Large intestine (tissue), 3 donors: ENCODE measurements around the gene OPA3. TPM values are rescaled to one million over a fixed set of nuclear protein-coding genes. Genes with fewer than 3 reads are reported as not detected.
A peak's percentile ranks its signal among the peaks of the same experiment; 100 is the strongest.
"Not testable (repeated sequence)": the region's sequence is repeated elsewhere in the genome, so short reads cannot be mapped to it uniquely, and the experiment has no call there.

Experiments
- DNase-seq, 2 donors: peaks; one replicate each; pipeline versions ENCODE4 v3.0.0 to v3.0.0-alpha.2; 2013
- H3K27ac ChIP-seq: one replicate; pipeline ENCODE4 v1.5.1; 2013; ENCODE audit warnings: low read length
- H3K27me3 ChIP-seq: 2 replicates; pipeline ENCODE4 v1.6.1; 2013; ENCODE audit warnings: low read length; ENCODE audit not compliant: control insufficient read depth, insufficient read depth
- H3K36me3 ChIP-seq: 2 replicates; pipeline ENCODE4 v1.6.1; 2013; ENCODE audit warnings: low read length; ENCODE audit not compliant: control insufficient read depth, insufficient read depth
- H3K4me1 ChIP-seq: one replicate; pipeline ENCODE4 v1.6.1; 2013; ENCODE audit warnings: low read length; ENCODE audit not compliant: control insufficient read depth, insufficient read depth
- H3K4me3 ChIP-seq: one replicate; pipeline ENCODE4 v1.5.1; 2013; ENCODE audit warnings: low read length
- H3K9me3 ChIP-seq: one replicate; pipeline ENCODE4 v1.6.1; 2013; ENCODE audit warnings: mild to moderate bottlenecking, low read depth, low read length, moderate library complexity; ENCODE audit not compliant: control insufficient read depth
- WGBS: methylation state at CpG from one replicate; pipeline ENCODE4 v1.1.5; 2013; ENCODE audit warnings: low lambda C conversion rate; ENCODE audit not compliant: insufficient coverage; 5-methylcytosine and 5-hydroxymethylcytosine counted together
- polyA plus RNA-seq: library from polyadenylated mRNA; unstranded; fragments of 120-200 nt; gene quantifications from one replicate; pipeline ENCODE4 v1.2.1, GENCODE V29; 2013

OPA3 gene
- polyA plus RNA-seq, 1 donor: 8.7 TPM

DNA sequence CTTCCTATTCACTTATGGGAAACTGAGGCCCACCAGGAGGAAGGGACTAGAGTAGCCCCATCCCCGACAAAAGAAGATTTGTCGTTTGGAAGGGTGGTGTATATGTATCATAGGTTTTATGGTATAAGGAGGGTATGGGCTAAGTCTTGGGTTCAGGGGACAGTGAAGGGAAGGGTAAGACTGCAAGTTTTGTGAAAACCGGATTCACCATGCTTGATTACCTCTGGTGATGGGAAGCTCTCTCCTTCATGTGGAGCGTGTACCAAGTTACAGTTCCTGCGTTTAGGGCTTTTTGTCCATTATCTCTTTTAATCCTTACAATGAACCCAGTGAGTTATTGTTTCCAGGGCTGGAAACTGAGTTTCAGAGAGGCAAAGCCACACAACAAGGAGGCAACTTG, 73.5 kb downstream of the OPA3 start:
- no peak for DNase-seq
- H3K4me3 ChIP-seq: no peak overlapping the region
- H3K9me3 ChIP-seq: no peaks in the 10 kb centered on the region
- H3K4me1 ChIP-seq: peaks cover 31% of the 10 kb centered on the region
- 100% methylated on average over 2 of the region's 5 CpGs for WGBS
- peaks cover 12% of the 10 kb centered on the region for H3K36me3 ChIP-seq
- no peak overlapping the region for H3K27ac ChIP-seq
- no peaks in the 10 kb centered on the region for H3K27me3 ChIP-seq

DNA sequence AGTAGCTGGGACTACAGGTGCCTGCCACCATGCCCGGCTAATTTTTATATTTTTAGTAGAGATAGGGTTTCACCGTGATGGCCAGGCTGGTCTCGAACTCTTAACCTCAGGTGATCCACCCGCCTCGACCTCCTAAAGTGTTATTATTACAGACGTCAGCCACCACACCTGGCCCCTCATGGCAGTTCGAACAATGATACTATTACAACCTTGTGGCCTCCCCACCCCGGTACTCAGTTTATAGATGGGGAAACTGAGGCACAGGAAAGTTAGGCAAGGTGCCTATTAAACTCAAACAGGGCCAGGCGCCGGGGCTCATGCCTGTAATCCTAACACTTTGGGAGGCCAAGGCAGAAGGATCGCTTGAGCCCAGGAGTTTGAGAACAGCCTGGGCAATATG, 74.2 kb downstream of the OPA3 start:
- H3K36me3 ChIP-seq, H3K27me3 ChIP-seq, H3K27ac ChIP-seq, DNase-seq, H3K4me3 ChIP-seq, H3K9me3 ChIP-seq: not testable (repeated sequence)
- WGBS: no CpG with 5 or more reads among the region's 11 CpGs
- peaks cover 30% of the 10 kb centered on the region for H3K4me1 ChIP-seq

DNA sequence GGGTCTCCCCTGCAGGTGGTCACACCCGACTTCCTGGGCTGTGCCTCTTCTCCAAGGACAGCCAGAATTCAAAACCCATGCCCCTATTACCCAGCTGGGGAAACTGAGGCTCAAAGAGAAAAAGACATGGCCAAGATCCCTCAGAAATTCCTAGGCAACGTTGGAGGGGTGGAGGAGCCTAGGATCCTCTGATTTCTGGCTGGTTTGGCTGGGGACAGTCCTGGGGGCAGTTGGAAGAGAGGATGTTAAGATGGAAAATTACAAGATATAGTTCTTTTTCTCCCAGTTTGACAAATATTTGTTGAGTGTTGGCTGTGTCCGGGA, 74.9 kb downstream of the OPA3 start:
- WGBS: no CpG with 5 or more reads among the region's 3 CpGs
- Histone ChIP-seq H3K4me1 (peaks cover 23% of the 10 kb centered on the region), H3K36me3 (peaks cover 6% of the 10 kb centered on the region), H3K27me3 (no peaks in the 10 kb centered on the region), H3K9me3 (no peaks in the 10 kb centered on the region), H3K4me3 (peak overlapping the region; percentile 29), H3K27ac (peak overlapping the region; percentile 59)
- DNase-seq: no peak

GRCh38 chr19:45508861-45509691, 75.5 kb downstream of the OPA3 start:
- H3K4me3 ChIP-seq: peak overlapping the region; percentile 99
- H3K36me3 ChIP-seq: peaks cover 6% of the 10 kb centered on the region
- no peaks in the 10 kb centered on the region for H3K9me3 ChIP-seq
- peak in 1 of 2 donors; percentile 55 for DNase-seq
- no CpG with 5 or more reads among the region's 28 CpGs for WGBS
- H3K27ac ChIP-seq: peak overlapping the region; percentile 92
- H3K4me1 ChIP-seq: peaks cover 17% of the 10 kb centered on the region
- H3K27me3 ChIP-seq: no peaks in the 10 kb centered on the region

GRCh38 chr19:45508417-45508860, 76.2 kb downstream of the OPA3 start:
- H3K9me3 ChIP-seq: no peaks in the 10 kb centered on the region
- DNase-seq: peak; percentile 71 to 82
- H3K36me3 ChIP-seq: peaks cover 6% of the 10 kb centered on the region
- peaks cover 12% of the 10 kb centered on the region for H3K4me1 ChIP-seq
- H3K27ac ChIP-seq: peak overlapping the region; percentile 92
- WGBS: 0% methylated on average over 3 of the region's 26 CpGs
- peak overlapping the region; percentile 99 for H3K4me3 ChIP-seq
- no peaks in the 10 kb centered on the region for H3K27me3 ChIP-seq

- Histone ChIP-seq H3K4me1 (peaks cover 12% of the 10 kb centered on the region), H3K9me3 (no peaks in the 10 kb centered on the region), H3K27ac (peak overlapping the region; percentile 92), H3K4me3 (peak overlapping the region; percentile 99), H3K36me3 (peaks cover 6% of the 10 kb centered on the region), H3K27me3 (no peaks in the 10 kb centered on the region)
- no CpG with 5 or more reads among the region's 22 CpGs for WGBS
- DNase-seq: no peak
These were observed 76.7 kb downstream of the OPA3 start for GRCh38 chr19:45507872-45508416.

DNA sequence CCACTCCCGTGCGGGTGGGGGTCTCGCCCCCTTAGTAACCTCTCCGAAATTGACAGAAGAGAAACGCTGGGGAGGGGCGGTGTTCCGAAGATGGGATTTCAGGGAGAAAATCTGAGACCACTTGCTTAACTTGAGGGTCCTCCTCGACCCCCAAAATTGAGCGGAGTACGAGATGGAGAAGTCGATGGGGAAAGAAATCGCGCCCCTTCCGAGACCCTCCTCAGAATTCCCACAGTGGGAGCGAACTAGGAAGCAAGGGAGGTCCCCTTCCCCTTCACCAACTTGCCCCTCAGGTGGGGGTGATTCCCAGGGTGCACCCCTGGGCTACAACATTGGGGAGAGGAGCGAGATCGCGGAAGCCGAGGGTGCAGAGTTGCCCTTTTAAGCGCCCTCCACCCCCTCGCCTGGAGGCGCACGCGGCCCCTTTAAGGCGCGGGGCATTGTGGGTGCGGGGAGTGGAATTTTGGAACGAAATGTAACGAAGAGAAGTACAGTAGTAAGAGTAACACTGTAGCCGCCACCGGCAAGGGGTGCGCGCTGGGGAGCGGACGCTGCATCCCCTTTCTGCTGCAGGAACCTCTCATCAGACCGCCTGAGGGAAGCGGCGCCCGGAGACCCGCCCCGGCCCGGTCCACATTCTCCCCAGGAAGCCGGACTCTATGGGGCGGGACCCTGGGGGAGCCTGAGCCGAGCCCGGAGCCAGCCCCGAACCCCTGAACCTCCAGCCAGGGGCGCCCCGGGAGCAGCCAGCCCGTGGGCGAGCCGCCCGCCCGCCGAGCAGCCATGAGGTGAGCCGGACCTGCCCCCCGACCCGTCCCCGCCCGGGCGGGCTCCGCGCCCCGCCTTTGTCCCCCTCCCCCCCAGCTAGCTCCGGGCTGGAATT, 77.4 kb downstream of the OPA3 start, which contains the start of gene VASP:
TSS of gene VASP (plus strand) at position 491 of the 883 bp plus-strand sequence. CDS start at position 784, 293 bp downstream.
- Histone ChIP-seq H3K36me3 (peaks cover 6% of the 10 kb centered on the region), H3K4me3 (peak within 1 kb of the TSS; percentile 99), H3K9me3 (no peaks in the 10 kb centered on the region), H3K4me1 (peaks cover 12% of the 10 kb centered on the region), H3K27me3 (no peaks in the 10 kb centered on the region), H3K27ac (peak within 1 kb of the TSS; percentile 92)
- WGBS: no CpG with 5 or more reads among the region's 65 CpGs
- DNase-seq: peak; percentile 80 to 89

DNA sequence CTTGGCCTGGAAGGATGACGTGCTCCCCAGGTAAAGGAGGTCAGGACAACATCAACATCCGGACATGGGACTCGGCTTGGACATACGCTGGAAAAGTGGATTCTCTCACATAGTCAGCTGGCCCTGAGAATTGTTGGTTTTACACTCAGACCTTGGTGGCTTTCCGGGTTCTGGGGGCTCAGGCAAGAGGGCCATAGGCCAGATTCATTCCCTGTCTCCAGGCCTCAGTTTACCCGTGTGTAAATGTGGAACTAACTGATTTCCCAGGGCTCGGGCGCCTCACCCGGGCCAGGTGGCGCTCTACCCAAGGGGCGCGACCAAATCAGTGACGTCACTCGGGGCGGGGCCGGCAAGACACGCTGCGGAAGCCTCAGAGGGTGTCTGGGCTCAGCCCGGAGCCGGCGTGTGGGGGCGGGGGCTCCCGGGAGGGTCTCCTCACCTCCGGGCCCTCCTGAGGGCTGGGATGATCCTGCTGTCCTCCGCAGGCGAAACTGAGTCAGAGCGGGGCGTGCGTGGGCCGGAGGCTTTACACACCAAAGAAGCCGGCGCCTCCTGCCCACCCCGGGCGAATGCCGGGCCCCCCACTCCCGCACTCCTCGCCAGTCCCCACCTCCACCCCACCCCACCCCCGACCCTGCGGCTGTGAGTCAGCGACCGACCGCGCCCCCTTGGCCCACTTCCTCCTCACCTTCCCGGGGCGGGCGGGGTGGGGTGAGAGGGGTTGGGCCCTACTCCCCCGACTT, 78.2 kb downstream of the OPA3 start:
- Histone ChIP-seq H3K36me3 (peaks cover 6% of the 10 kb centered on the region), H3K27ac (peak overlapping the region; percentile 92), H3K27me3 (peaks cover 5% of the 10 kb centered on the region), H3K4me3 (peak overlapping the region; percentile 99), H3K9me3 (no peaks in the 10 kb centered on the region), H3K4me1 (peaks cover 12% of the 10 kb centered on the region)
- no CpG with 5 or more reads among the region's 47 CpGs for WGBS
- DNase-seq: peak; percentile 92 to 96

DNA sequence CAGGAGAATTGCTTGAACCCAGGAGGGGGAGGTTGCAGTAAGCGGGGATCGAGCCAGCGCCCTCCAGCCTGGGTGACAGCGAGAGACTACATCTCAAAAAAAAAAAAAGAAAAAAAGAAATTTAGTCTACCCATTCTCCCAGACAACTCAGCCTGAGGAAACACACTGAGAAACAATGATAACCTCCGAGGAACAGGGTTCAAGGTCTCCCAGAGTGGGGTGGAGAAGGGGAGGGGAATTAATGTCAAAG, 78.7 kb downstream of the OPA3 start:
- Histone ChIP-seq H3K4me3 (peak overlapping the region; percentile 99), H3K9me3 (no peaks in the 10 kb centered on the region), H3K36me3 (peaks cover 3% of the 10 kb centered on the region), H3K4me1 (peaks cover 12% of the 10 kb centered on the region), H3K27ac (peak overlapping the region; percentile 92), H3K27me3 (peaks cover 8% of the 10 kb centered on the region)
- DNase-seq: peak in 1 of 2 donors; percentile 59
- no CpG with 5 or more reads among the region's 5 CpGs for WGBS
